NCI-H2107 treated with DMSO at 0.1 percent for 48 hours (cell line): ENCODE results near the gene SCN2B.
"Not testable (repeated sequence)": the region's sequence is repeated elsewhere in the genome, so short reads cannot be mapped to it uniquely, and the experiment has no call there.

Experiments used
- DNase-seq: peaks from one replicate; lab custom pipeline; 2025; ENCODE audit not compliant: unreplicated experiment; lab: John Stamatoyannopoulos, UW

SCN2B gene

GRCh38 chr11:118207079-118207478 lies 30.6 kb upstream of the SCN2B start:
- DNase-seq: no peak

DNA sequence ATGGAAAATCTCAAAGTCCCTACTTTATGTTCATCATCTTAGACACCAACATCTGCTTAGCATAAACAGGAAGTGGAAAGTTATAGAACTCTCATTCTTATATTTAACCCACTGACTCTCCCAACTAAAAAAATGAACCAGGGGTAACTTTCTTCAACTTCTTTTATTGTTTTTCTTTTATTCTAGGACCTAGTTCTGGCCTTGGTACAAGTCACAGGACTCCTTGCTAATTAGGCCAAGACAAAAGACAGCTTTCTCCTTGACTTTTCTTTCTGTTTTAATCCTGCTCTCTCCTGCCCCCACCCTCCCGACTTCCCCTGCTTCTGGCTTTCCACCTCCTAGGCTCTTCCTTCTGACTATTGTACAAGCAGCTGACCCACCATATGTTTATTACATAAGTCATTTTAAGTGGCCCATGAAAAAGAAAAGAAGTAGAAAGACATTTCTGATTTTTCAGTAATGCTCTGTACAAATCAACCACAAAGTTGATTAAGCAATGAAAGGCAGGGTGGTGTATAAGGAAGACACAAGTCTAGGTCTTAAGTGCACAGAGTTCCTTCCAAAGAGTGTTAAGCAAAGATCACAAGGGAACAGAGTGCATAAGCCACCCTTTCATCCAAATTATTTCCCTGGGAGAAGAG lies 30.1 kb upstream of the SCN2B start:
- no peak for DNase-seq

DNA sequence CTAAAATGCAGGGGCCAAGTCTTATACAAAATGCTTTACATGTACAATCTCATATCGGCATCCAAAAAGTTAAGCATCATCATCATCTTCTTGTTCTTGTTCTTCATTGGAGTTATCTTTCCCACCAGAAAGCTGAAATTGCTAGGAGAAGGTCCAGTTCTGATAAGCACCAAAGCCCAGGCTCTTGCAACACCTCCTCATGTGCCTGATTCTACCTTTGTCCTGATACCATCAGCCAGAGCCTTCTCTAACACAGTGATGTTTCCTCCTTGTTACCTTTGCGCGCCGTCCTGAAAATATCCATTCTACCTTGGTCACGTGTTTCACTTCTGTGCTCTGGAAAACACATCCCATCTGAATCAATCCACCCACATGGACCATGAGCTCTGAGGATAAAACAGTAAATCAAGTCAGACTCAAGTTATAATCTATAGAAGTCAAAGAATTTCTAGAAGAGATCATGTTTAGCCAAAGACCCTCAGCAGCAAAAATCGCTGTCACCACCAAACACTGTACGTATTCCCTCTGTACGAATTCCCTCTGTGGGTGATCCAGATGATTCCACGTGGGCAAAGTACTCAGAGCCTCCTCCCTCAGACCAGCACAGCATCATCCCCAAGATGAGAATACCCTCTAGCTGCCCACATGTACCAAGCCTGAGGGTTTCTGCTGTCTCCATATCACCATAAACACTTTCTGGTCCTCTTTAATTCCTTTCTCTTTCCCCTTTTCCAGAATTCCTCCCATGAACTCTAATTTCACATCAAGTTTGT lies 29.4 kb upstream of the SCN2B start:
- DNase-seq: no peak

DNA sequence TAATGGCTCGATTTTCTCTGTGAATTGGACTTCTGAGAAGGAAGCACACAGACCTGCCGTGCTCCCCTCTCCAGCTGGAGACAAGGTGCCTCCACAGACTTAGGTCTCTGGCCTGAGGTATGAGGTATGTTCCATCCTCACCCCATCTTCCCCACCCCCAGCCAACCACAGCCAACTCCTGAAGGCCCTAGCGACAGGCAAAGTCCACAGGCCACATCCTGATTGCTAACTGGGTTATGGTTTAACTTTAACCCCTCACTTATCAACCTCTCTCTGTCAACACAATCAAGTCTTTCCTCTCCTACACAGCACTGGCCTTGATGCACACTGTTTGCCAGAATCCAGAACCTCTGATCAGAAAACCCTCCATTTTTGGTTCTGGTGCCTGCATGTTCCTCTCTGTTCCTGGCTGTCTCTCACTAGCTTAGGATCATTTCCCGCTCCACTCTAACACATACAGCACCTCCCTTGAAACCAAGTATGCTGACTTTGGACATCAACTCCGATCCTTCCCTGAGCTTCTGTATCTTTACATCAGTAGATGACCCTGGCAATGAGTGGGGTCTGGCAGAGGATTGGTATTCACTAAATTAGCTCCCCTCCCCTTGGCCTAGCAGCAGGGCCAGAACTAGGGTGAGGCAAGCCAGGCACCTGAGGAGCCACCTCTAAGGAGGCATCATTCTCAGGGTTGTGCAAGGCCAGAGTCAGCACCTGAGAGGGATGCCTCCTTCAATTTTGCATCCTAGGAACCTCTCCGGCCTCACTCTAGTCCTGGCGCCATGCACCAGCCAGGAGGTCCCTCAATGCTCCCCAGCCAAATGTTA lies 26.4 kb upstream of the SCN2B start:
- no peak for DNase-seq

GRCh38 chr11:118201966-118202365 lies 25.5 kb upstream of the SCN2B start:
- DNase-seq: no peak

GRCh38 chr11:118200901-118201680 lies 24.7 kb upstream of the SCN2B start:
- DNase-seq: no peak

DNA sequence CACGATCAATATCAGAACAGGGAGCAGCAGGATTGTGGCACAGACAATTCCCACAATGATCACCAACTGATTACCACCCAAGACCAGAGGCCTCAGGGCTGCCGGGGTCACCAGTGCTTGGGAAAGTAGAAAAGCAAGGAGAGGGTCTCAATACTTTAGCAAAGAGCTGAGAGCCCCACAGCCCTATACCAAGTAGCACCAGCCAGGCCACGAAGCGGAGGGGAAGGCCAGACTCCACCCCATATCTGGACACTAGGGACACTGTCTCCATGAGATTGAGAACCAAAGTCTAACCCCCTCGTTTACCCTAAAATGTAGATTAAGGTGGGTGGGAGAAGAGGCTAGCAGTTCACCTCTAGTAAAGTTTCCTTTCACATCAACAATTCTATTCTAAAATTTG lies 24.1 kb upstream of the SCN2B start:
- no peak for DNase-seq

- DNase-seq: no peak
These were observed 22.7 kb upstream of the SCN2B start for GRCh38 chr11:118199135-118199534.

- DNase-seq: no peak
These were observed 21.9 kb upstream of the SCN2B start for GRCh38 chr11:118198370-118198769.

DNA sequence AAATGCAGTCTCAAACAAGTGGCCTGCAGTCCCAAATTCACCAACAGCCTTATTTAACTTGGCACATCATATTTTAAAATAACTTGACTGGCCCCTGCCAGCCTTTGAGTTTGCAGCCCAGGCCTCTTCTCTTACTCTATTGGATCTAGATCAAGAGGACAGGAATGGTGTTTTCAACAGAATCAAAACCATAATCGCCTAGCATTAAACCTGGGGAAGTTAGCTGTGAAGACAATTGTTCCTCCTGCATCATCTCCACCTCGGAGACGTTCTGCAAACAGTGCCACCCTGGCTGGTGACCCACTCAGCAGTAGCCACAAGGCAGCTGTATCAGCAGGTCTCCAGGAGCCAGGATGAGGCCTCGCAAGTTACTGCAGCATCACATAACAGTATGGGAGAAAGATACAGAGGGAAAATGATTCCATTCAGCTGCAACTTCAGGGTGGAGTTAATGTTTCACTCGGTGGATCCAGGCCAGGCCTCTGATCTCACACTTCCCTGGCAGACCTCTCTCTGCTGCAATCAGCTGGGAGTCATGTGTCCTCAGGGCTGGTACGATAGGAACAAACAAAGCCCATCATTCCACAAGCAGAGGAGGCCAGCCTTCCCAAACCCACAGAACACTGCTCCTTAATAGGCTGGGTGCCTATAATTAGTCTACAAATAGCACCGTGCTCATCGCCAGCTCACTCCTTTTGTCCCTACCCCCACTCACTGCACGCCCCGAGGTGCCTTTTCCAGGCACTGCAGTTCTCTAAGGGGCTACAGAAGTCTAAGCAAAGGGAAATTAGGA lies 18.6 kb upstream of the SCN2B start:
- peak; percentile 86 for DNase-seq

- no peak for DNase-seq
These were observed 17.6 kb upstream of the SCN2B start for GRCh38 chr11:118193910-118194566.

GRCh38 chr11:118192817-118193216 lies 16.4 kb upstream of the SCN2B start:
- not testable (repeated sequence) for DNase-seq

DNA sequence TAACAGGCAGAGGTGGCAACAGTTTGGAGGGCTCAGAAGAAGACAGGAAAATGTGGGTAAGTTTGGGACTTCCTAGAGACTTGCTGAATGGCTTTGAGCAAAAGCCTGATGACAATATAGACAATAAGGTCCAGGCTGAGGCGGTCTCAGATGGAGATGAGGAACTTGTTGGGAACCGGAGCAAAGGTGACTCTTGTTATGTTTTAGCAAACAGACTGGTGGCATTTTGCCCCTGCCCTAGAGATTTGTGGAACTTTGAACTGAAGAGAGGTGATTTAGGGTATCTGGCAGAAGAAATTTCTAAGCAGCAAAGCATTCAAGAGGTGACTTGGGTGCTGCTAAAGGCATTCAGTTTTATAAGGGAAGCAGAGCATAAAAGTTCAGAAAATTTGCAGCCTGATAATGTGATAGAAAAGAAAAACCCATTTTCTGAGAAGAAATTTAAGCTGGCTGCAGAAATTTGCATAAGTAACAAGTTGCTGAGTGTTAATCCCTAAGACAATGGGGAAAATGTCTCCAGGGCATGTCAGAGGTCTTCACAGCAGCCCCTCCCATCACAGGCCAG lies 14.6 kb upstream of the SCN2B start:
- not testable (repeated sequence) for DNase-seq

DNA sequence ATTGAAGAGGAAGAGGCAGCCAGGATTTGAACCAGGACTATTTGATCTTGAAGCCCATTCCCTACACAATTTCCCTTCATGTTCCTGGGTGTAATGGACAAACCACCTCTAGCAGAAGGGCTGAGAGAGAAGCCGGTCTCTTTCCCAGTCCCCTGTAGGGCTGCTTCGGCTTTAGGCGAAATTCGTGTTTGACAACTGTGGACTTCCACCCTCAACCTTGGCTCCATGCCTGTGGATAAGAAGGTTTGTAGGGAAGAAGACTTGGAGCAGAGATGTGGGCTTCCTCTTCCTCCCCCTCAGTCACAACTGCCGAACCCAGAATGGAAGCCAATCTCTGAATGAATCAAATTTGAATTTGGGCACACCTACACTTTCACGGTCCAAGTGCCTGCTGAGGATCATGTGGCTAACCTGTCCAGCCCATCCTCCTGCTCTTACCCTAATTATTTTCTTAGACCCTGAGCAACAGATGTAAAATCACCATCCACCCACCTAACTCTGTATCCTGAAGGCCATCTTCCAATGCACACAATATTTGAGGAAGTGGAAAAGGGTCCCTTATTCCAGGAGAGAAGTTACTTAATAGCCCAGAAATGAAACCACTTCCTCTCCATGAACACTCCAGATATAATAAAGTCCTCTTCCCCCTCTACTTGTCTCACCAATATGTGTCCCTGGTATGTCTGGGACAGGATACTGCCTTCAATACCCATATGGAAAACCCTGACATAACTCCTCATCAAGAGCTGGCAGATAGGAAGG lies 10.1 kb upstream of the SCN2B start:
- no peak for DNase-seq

DNA sequence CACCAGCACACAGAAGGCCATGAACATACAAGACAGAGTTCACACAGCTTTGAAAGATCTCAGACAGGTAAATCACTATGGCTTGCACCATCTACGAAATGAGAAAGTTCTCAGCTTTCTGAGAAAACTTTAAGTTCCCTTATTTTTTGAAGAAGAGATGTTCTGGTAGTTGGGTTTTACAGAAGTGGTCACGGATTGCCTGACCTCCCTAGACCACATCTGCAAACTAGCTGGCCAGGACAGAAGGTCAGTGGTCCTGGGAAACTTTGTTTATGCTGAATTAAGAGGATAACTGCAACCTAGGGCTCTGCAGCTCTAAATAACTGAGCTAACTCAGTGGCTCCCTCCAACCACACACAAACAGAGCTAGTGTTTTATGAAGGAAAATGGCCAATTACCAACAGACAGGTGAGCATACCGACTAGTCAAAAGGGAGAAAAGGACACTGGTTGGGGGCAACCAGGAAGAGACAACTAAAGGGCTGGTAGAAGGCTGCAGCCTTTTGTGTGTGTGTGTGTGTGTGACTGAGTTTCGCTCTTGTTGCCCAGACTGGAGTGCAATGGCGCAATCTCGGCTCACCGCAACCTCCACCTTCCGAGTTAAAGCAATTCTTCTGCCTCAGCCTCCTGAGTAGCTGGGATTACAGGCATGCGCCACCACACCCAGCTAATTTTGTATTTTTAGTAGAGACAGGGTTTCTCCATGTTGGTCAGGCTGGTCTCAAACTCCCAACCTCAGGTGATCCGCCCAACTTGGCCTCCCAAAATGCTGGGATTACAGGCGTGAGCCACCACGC lies 8.5 kb upstream of the SCN2B start:
- no peak for DNase-seq

- DNase-seq: not testable (repeated sequence)
These were observed 7.3 kb upstream of the SCN2B start for GRCh38 chr11:118183691-118184090.

GRCh38 chr11:118180300-118180703 lies 3.9 kb upstream of the SCN2B start:
- DNase-seq: no peak

- DNase-seq: no peak
These were observed 317 bp upstream of the SCN2B start for GRCh38 chr11:118176778-118177134.
